Measurements from ENCODE around the gene ROBO2. TPM values are rescaled to one million over a fixed set of nuclear protein-coding genes. Genes with fewer than 3 reads are reported as not detected.

Gene ROBO2
- polyA plus RNA-seq, 1 experiment, result 1.6 TPM

DNA sequence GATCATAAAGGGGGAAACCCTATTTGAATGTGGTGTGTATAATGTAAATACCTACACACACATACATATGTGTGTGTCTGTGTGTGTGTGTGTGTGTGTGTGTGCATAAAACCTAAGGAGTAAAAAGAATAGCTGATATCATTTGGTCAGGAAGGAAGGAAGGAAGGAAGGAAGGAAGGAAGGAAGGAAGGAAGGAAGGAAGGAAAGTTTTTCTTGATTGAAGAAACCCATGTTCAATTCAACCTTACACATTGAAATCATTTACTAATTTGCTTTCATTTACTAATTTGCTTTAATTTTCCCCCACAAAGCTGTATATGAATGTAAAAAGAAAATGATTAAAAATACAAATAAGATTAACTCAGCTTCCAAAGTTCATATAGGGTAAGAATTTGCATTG lies 386.6 kb downstream of the ROBO2 start:
- CTCF ChIA-PET, result no interaction called here
- Histone ChIP-seq H3K4me3 (ENCODE audit: low read depth, low read length) (no peak overlapping the region), H3K27me3 (ENCODE audit: control insufficient read depth, insufficient read depth, low read length) (no peaks in the 10 kb centered on the region), H3K36me3 (ENCODE audit: control insufficient read depth, insufficient read depth, low read length) (no peaks in the 10 kb centered on the region)
- DNase-seq (ENCODE audit: low read depth), result no peak
- POLR2A ChIA-PET, result no interaction called here
- TF ChIP-seq, protein P1, sequence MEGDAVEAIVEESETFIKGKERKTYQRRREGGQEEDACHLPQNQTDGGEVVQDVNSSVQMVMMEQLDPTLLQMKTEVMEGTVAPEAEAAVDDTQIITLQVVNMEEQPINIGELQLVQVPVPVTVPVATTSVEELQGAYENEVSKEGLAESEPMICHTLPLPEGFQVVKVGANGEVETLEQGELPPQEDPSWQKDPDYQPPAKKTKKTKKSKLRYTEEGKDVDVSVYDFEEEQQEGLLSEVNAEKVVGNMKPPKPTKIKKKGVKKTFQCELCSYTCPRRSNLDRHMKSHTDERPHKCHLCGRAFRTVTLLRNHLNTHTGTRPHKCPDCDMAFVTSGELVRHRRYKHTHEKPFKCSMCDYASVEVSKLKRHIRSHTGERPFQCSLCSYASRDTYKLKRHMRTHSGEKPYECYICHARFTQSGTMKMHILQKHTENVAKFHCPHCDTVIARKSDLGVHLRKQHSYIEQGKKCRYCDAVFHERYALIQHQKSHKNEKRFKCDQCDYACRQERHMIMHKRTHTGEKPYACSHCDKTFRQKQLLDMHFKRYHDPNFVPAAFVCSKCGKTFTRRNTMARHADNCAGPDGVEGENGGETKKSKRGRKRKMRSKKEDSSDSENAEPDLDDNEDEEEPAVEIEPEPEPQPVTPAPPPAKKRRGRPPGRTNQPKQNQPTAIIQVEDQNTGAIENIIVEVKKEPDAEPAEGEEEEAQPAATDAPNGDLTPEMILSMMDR (IDR thresholded peaks at IDR 0.05; ENCODE audit: insufficient read depth, low read depth, low read length), result no peak

DNA sequence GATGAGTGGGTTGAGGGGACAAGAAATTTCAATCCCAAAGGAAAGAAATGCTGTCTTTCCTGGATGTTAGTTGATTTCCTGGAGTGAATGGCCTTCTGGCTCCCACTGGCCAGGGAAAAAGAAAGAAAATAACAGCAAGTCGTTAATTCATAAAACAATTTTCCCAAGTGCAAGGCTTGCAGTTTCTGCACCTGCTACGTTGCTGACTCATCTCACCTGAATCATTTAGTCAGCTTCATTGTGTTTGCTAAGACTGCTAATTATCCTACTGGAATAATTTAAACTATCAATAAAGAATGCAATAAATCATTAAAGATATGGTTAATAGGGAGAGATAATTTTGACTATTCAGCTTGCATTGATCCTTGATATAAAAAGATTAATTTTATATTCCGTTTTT lies 387.6 kb downstream of the ROBO2 start:
- TF ChIP-seq, protein P1 (IDR thresholded peaks at IDR 0.05; ENCODE audit: insufficient read depth, low read depth, low read length), result no peak
- ChIA-PET CTCF (no interaction called here), POLR2A (no interaction called here)
- DNase-seq (ENCODE audit: low read depth), result no peak
- Histone ChIP-seq H3K36me3 (ENCODE audit: control insufficient read depth, insufficient read depth, low read length) (no peaks in the 10 kb centered on the region), H3K4me3 (ENCODE audit: low read depth, low read length) (no peak overlapping the region), H3K27me3 (ENCODE audit: control insufficient read depth, insufficient read depth, low read length) (no peaks in the 10 kb centered on the region)

DNA sequence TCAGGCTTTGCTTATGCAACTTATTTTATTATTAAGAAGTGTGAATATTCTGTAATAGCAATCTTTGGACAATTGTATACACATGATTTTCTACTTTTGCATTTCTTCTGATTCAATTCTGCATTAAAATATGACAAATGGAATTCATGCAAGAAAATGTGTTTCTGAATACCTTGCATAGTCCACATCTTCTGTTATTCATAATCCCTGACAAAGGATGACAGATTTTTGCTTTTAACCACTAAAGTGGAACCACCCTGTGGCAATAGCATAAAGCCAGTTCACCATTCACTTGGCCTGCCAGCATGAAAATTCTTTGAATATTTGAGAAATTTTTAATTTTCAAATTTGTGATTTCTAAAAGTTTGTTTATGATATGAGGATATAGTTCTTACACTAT lies 397.0 kb downstream of the ROBO2 start:
- no peaks in the 10 kb centered on the region; the same call in 1 of the 2 replicates for H3K27me3 ChIP-seq (ENCODE audit: control insufficient read depth, insufficient read depth, low read length)
- POLR2A ChIA-PET, result no interaction called here
- TF ChIP-seq, protein P1 (IDR thresholded peaks at IDR 0.05; ENCODE audit: insufficient read depth, low read depth, low read length), result no peak
- no peak for DNase-seq (ENCODE audit: low read depth)
- CTCF ChIA-PET, result interaction anchor here (1.1 kb wide), 1 partner anchor 22 kb away, joined by 3 read pairs; no protein-coding TSS in a partner anchor
- no peak overlapping the region for H3K4me3 ChIP-seq (ENCODE audit: low read depth, low read length)
- H3K36me3 ChIP-seq (ENCODE audit: control insufficient read depth, insufficient read depth, low read length), result no peaks in the 10 kb centered on the region

DNA sequence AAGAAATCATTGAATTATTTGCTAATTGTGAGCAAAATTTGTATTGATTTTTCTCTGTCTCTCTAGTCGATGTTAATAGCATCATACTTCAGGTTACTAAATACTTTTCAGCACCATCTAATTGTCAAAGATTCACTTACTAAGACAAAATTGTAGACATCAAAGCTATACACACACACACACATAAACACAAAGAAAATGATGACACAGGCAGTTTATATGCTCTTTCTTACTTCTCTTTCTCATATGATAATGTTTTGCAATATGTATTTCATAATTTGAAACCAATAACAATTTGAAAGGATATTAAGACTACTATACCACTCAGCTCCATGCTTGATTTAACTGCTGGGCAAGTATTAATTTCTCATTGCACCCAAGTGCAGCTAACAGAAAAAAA lies 406.2 kb downstream of the ROBO2 start:
- TF ChIP-seq, protein P1 (IDR thresholded peaks at IDR 0.05; ENCODE audit: insufficient read depth, low read depth, low read length), result no peak
- ChIA-PET CTCF (interaction anchor here (0.9 to 1.2 kb wide), 2 partner anchors 17 to 65 kb away, joined by 3 read pairs; no protein-coding TSS in a partner anchor), POLR2A (no interaction called here)
- Histone ChIP-seq H3K36me3 (ENCODE audit: control insufficient read depth, insufficient read depth, low read length) (no peaks in the 10 kb centered on the region), H3K27me3 (ENCODE audit: control insufficient read depth, insufficient read depth, low read length) (no peaks in the 10 kb centered on the region), H3K4me3 (ENCODE audit: low read depth, low read length) (no peak overlapping the region)
- DNase-seq (ENCODE audit: low read depth), result no peak

DNA sequence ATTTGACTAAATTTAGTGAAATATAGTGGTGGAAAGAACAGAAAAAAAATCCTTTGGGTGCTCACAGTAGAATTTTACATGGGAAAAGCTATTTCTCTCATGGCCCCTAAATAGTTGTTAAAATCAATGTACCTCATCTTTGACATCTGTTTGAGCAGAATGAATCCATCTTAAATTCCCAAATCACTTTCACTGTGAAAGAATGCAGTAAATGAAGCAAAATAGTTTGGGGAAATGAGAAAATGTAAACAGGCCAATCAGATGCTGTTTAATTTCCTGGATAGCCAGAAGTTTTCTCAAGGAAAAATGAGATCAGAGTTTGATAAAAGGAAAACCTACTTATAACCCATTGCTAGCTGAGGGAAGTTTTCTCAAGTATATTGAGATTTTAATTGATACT lies 406.9 kb downstream of the ROBO2 start:
- Histone ChIP-seq H3K36me3 (ENCODE audit: control insufficient read depth, insufficient read depth, low read length) (no peaks in the 10 kb centered on the region), H3K4me3 (ENCODE audit: low read depth, low read length) (no peak overlapping the region), H3K27me3 (ENCODE audit: control insufficient read depth, insufficient read depth, low read length) (no peaks in the 10 kb centered on the region)
- no peak for DNase-seq (ENCODE audit: low read depth)
- TF ChIP-seq, protein P1 (IDR thresholded peaks at IDR 0.05; ENCODE audit: insufficient read depth, low read depth, low read length), result no peak
- ChIA-PET POLR2A (no interaction called here), CTCF (no interaction called here)

Measured in BJ (cell line).